Neural progenitor cell (in vitro differentiated cells): ENCODE results near the gene TMEM198. TPM values are rescaled to one million over a fixed set of nuclear protein-coding genes. Genes with fewer than 3 reads are reported as not detected.

Source experiments
- DNase-seq: peaks from one replicate; pipeline ENCODE4 v3.0.0-alpha.2; 2016; ENCODE audit warnings: low spot score
- H2AFZ ChIP-seq: fragments of 200-600 bp; sonication (generic); replicated peaks from 2 replicates; pipeline ENCODE4 v1.6.1; 2016; ENCODE audit warnings: antibody characterized with exemption
- H3F3A ChIP-seq: fragments of 200-600 bp; sonication (generic); 2 replicates; pipeline ENCODE4 v1.6.1; 2016; ENCODE audit warnings: antibody characterized with exemption, low read depth
- H3K27ac ChIP-seq: fragments of 200-600 bp; sonication (generic); 2 replicates; pipeline ENCODE4 v1.5.1; 2016; ENCODE audit warnings: mild to moderate bottlenecking
- H3K27me3 ChIP-seq: fragments of 200-600 bp; sonication (generic); 2 replicates; pipeline ENCODE4 v1.6.1; 2016; ENCODE audit warnings: mild to moderate bottlenecking, moderate library complexity
- H3K36me3 ChIP-seq: fragments of 200-600 bp; sonication (generic); 2 replicates; pipeline ENCODE4 v1.5.1; 2016
- H3K4me1 ChIP-seq: fragments of 200-600 bp; sonication (generic); 2 replicates; pipeline ENCODE4 v1.6.1; 2016; ENCODE audit warnings: mixed run types
- H3K4me2 ChIP-seq: fragments of 200-600 bp; sonication (generic); 2 replicates; pipeline ENCODE4 v1.6.1; 2016
- H3K4me3 ChIP-seq: fragments of 200-600 bp; sonication (generic); 2 replicates; pipeline ENCODE4 v1.5.1; 2016
- H3K79me2 ChIP-seq: fragments of 200-600 bp; sonication (generic); 2 replicates; pipeline ENCODE4 v1.6.1; 2016; ENCODE audit warnings: low read depth
- H3K9ac ChIP-seq: fragments of 200-600 bp; sonication (generic); 2 replicates; pipeline ENCODE4 v1.6.1; 2016
- H3K9me3 ChIP-seq: fragments of 200-600 bp; sonication (generic); 2 replicates; pipeline ENCODE4 v1.5.1; 2016; ENCODE audit warnings: low read depth
- H4K20me1 ChIP-seq: fragments of 200-600 bp; sonication (generic); 2 replicates; pipeline ENCODE4 v1.6.1; 2016; ENCODE audit warnings: low read depth
- H3K27ac Mint-ChIP-seq: 3 replicates; pipeline ENCODE4 v1.8.0; 2021; ENCODE audit warnings: mixed read lengths
- H3K27me3 Mint-ChIP-seq: 2 replicates; pipeline ENCODE4 v1.8.0; 2022; ENCODE audit warnings: low read depth, mild to moderate bottlenecking, inconsistent platforms, moderate library complexity, mixed read lengths; ENCODE audit not compliant: insufficient read depth
- H3K36me3 Mint-ChIP-seq: 3 replicates; pipeline ENCODE4 v1.8.0; 2021; ENCODE audit warnings: mixed read lengths
- H3K4me1 Mint-ChIP-seq: 3 replicates; pipeline ENCODE4 v1.8.0; 2021; ENCODE audit warnings: mixed read lengths
- H3K4me3 Mint-ChIP-seq: 3 replicates; pipeline ENCODE4 v1.8.0; 2021; ENCODE audit warnings: mild to moderate bottlenecking, moderate library complexity, mixed read lengths
- H3K9me3 Mint-ChIP-seq: 3 replicates; pipeline ENCODE4 v1.8.0; 2020; ENCODE audit warnings: mixed read lengths
- CTCF ChIP-seq: fragments of 200-600 bp; sonication (generic); IDR thresholded peaks from 2 replicates; pipeline ENCODE4 v1.5.1; 2017; ENCODE audit warnings: antibody characterized with exemption, mild to moderate bottlenecking
- EZH2 ChIP-seq: fragments of 200-600 bp; sonication (generic); IDR thresholded peaks from 2 replicates; pipeline ENCODE4 v1.6.1; 2017; ENCODE audit warnings: antibody characterized with exemption, mild to moderate bottlenecking, moderate library complexity
- EZH2phosphoT487 ChIP-seq: fragments of 200-600 bp; sonication (generic); IDR thresholded peaks from 2 replicates; pipeline ENCODE4 v1.6.1; 2017; ENCODE audit warnings: antibody characterized with exemption
- microRNA-seq: library from miRNA; unstranded; fragments of <30 nt; microRNA quantifications from one replicate; pipeline ENCODE4, GENCODE V29; 2016
- small RNA-seq: library from RNA; depleted of rRNA; stranded (forward); fragments of <200 nt; gene quantifications from one replicate; pipeline ENCODE3, GENCODE V24; 2015
- total RNA-seq: library from RNA; depleted of rRNA; stranded (reverse); fragments of >200 nt; gene quantifications from 2 replicates; pipeline ENCODE4 v1.2.3, GENCODE V29; 2015; ENCODE audit warnings: low replicate concordance

Gene TMEM198
- total RNA-seq, 1 donor from 2014 or later = 0.79 TPM

DNA sequence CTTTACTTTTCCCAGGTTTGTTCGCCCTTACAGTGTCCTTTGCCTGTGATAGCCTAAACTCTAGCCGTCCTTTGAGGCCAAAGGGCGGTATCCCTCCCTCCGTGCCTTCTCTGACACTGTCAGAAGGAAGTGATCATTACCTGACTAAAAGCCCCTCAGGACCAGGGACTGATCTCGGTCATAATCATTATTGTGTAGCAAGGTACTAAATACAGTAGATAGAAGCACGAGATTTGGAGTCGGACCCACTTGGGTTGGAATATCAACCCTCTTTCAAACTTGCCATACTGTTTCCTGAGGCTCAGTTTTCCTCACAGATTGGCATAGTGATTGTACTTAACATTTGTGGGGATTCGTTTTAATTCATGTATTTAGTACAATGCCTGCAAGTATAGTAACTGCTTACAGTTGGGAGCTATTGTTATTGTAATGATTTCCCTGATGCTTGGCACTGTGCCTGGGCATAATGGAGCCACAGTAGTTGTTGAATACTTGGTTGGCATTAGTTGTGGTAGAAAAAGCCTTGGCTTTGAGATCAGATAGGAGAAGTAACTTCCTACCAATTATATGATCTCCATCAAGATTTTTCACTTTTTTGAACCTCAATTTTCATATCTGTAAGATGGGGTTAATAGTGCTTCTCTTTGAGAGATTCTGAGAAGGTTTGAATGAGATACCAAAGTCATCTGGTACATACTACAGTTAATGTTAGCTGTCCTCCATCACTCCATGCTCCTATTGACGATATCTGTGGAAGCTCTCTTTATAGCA is 54.7 kb downstream of the TMEM198 start:
- Histone ChIP-seq H3K4me2 (peak overlapping the region; percentile 84), H4K20me1 (no peaks in the 10 kb centered on the region), H3F3A (peaks cover 27% of the 10 kb centered on the region), H3K36me3 (no peaks in the 10 kb centered on the region), H3K9me3 (no peaks in the 10 kb centered on the region), H3K9ac (no peak overlapping the region), H3K4me3 (peak overlapping the region; percentile 66), H3K79me2 (no peaks in the 10 kb centered on the region), H3K4me1 (peaks cover 6% of the 10 kb centered on the region), H3K27me3 (no peaks in the 10 kb centered on the region), H3K27ac (no peak overlapping the region), H2AFZ (peak overlapping the region; percentile 89)
- peaks cover 28% of the 10 kb centered on the region for H3K4me1 Mint-ChIP-seq
- H3K36me3 Mint-ChIP-seq = peaks cover 6% of the 10 kb centered on the region
- no peaks in the 10 kb centered on the region for H3K9me3 Mint-ChIP-seq
- peaks cover 6% of the 10 kb centered on the region for H3K27me3 Mint-ChIP-seq
- peak overlapping the region; percentile 96 for H3K4me3 Mint-ChIP-seq
- DNase-seq = no peak
- TF ChIP-seq EZH2 = no peak
- TF ChIP-seq EZH2phosphoT487 = no peak
- no peak for TF ChIP-seq CTCF
- H3K27ac Mint-ChIP-seq = peak overlapping the region; percentile 72

Small RNA genes lying within 50 kb of the gene (microRNA-seq; reads per million reads assigned to microRNA genes)
- gene MIR3132 = not detected

Small RNA genes lying within 50 kb of the gene (small RNA-seq; reads per million reads assigned to genes)
- gene MIR3132 (not detected), gene RN7SKP213 (not detected)

Other genes with a start within 250 kb of the TMEM198 start
- 0.60 and 4.2 TPM in 2 replicates for gene PTPRN, start 234.6 kb upstream of the TMEM198 start, total RNA-seq
- gene RESP18, start 211.3 kb upstream of the TMEM198 start, total RNA-seq = not detected in 2 replicates
- gene DNPEP, start 156.1 kb upstream of the TMEM198 start, total RNA-seq = 36.6 and 120 TPM in 2 replicates
- 0.31 TPM in 1 of 2 replicates, not detected in the other for gene DES, start 125.7 kb upstream of the TMEM198 start, total RNA-seq
- gene SPEG, start 109.2 kb upstream of the TMEM198 start, total RNA-seq = 5.6 and 18.4 TPM in 2 replicates
- 23.8 and 49.3 TPM in 2 replicates for gene GMPPA, start 45.1 kb upstream of the TMEM198 start, total RNA-seq
- 0.26 and 2.4 TPM in 2 replicates for gene ASIC4, start 29.5 kb upstream of the TMEM198 start, total RNA-seq
- gene CHPF, start 219 bp upstream of the TMEM198 start, total RNA-seq = 6.7 and 27.7 TPM in 2 replicates
- 31.0 and 111 TPM in 2 replicates for gene OBSL1, start 27.5 kb downstream of the TMEM198 start, total RNA-seq
- gene INHA, start 28.3 kb downstream of the TMEM198 start, total RNA-seq = 0.31 TPM in 1 of 2 replicates, not detected in the other
- gene STK11IP, start 53.8 kb downstream of the TMEM198 start, total RNA-seq = 16.8 and 22.7 TPM in 2 replicates
- 0.88 and 3.7 TPM in 2 replicates for gene SLC4A3, start 83.6 kb downstream of the TMEM198 start, total RNA-seq